ENCODE data around the gene HIPK4.
"Not testable (repeated sequence)": the region's sequence is repeated elsewhere in the genome, so short reads cannot be mapped to it uniquely, and the experiment has no call there.

Gene HIPK4

DNA sequence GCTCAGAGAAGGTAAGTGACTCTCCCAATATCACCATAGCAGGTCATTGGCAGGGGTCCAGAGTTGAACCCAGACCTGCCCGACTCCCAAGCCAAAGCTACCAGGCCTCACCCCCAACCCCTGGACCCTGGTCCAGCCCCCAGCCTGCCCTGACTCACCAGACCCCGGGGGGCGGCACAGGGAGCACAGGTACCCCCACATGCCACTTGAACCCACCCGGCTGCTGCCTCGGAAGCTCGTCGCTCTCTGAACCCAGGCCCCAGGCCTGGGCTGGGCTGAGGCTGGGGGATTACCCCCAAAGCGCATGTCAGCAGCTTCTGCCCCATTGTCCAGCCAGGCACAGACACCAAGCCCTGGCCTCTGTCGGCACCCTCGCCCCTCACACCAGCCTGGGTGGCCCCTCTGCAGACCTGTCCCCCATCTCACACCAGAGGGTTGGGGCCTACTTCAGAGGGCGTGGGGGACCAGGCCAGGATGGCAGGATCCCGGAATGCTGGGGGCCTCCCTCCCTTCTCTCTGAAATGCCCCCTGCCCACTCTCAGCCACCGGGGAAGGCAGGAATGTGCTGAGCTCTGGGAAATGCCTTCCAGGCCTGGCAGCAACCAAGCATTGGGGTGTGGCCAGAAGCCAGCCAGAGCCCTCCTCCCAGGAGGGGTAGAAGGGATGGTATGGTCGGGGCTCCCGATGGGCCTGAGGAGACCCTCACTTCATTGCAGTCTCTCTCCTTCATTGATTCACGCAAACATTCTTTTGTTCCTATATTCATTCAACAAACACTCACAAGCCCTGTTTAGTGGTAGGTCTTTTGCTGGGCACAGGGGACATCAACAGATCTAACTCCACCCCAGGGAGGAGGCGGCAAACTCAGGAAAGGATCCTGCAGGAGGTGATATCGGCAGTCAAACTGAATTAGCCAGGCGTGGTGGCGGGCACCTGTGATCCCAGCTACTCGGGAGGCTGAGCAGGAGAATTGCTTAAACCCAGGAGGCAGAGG lies 24.9 kb upstream of the HIPK4 start:
- H3K4me3 ChIP-seq (ENCODE audit: low read depth, low read length), result no peak overlapping the region
- TF ChIP-seq, protein P1, sequence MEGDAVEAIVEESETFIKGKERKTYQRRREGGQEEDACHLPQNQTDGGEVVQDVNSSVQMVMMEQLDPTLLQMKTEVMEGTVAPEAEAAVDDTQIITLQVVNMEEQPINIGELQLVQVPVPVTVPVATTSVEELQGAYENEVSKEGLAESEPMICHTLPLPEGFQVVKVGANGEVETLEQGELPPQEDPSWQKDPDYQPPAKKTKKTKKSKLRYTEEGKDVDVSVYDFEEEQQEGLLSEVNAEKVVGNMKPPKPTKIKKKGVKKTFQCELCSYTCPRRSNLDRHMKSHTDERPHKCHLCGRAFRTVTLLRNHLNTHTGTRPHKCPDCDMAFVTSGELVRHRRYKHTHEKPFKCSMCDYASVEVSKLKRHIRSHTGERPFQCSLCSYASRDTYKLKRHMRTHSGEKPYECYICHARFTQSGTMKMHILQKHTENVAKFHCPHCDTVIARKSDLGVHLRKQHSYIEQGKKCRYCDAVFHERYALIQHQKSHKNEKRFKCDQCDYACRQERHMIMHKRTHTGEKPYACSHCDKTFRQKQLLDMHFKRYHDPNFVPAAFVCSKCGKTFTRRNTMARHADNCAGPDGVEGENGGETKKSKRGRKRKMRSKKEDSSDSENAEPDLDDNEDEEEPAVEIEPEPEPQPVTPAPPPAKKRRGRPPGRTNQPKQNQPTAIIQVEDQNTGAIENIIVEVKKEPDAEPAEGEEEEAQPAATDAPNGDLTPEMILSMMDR (IDR thresholded peaks at IDR 0.05; ENCODE audit: borderline replicate concordance, insufficient read depth, low read depth, low read length), result no peak

DNA sequence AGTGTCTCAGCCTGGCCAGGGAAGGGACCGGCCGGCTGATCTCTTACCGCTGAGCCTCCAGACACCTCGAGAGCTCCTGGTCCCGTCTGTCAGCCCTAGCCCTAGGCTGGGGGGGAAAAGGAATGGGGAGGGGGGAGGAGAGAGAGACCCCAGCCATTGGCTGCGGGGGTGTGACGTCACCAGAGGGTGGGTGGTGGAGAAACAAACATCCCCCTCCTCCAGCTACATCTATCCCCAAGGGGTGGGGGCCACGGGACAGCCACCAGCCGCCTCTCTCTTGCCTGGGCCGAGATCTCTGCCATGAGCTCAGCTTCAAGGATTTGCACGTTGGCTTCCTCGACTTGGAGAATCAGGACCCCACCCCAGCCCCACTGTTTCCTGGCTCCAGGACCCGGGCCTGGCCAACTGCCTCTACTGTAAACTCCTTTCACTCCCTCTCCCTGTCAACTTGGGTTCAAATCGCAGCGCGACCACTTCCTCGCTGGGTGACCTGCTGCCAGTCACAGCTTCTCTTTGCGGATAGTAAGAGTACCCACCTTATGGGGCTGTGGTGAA lies 23.4 kb upstream of the HIPK4 start, which contains the start of gene PRX:
TSS of gene PRX (minus strand) at position 88 of the 555 bp plus-strand sequence. CDS start 5,446 bp downstream, outside the sequence.
- TF ChIP-seq, protein P1 (IDR thresholded peaks at IDR 0.05; ENCODE audit: borderline replicate concordance, insufficient read depth, low read depth, low read length), result no peak
- no peak within 1 kb of the TSS for H3K4me3 ChIP-seq (ENCODE audit: low read depth, low read length)

DNA sequence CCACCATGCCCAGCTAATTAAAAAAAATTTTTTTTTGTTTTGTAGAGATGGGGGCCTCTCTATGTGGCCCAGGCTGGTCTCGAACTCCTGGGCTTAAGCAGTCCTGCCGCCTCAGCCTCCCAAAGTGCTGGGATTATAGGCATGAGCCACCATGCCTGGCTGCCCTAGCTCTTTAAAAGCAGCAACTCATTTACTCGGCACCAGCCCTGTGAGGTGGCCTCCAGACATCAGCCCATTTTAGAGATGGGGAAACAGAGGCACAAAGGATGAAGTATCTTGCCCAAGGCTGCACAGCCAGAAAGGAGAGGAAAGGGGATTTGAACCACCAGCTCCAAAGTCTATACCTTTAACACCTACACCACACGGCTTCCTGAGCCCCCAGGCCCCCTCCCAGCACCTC lies 22.9 kb upstream of the HIPK4 start:
- no peak overlapping the region for H3K4me3 ChIP-seq (ENCODE audit: low read depth, low read length)
- TF ChIP-seq, protein P1 (IDR thresholded peaks at IDR 0.05; ENCODE audit: borderline replicate concordance, insufficient read depth, low read depth, low read length), result no peak

DNA sequence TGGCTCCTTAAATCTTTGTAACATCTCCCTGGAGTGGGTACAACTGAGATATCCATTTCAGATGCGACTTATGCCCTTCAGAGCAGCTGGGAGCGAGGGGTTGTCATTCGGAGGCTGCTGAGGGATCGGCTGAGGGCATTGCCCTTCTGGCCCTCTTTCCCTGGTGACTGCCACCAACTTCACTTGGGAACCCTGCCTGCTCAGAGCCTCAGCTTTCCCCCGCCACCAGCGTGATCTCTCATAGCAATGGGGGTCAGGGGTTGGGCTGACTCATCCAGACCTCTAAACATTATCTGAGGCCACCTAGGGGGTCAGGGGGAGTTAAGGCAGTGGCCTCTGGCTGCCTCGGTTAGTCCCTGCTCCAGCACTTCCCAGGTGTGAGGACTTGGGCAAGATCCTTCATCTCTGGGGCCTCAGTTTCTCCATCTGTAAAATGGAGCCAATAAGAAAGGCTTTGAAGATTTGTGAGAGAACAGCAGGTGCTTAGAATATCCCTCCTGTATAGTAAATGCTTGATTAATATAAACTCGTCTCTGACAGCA lies 22.0 kb upstream of the HIPK4 start:
- H3K4me3 ChIP-seq (ENCODE audit: low read depth, low read length), result no peak overlapping the region
- TF ChIP-seq, protein P1 (IDR thresholded peaks at IDR 0.05; ENCODE audit: borderline replicate concordance, insufficient read depth, low read depth, low read length), result no peak

DNA sequence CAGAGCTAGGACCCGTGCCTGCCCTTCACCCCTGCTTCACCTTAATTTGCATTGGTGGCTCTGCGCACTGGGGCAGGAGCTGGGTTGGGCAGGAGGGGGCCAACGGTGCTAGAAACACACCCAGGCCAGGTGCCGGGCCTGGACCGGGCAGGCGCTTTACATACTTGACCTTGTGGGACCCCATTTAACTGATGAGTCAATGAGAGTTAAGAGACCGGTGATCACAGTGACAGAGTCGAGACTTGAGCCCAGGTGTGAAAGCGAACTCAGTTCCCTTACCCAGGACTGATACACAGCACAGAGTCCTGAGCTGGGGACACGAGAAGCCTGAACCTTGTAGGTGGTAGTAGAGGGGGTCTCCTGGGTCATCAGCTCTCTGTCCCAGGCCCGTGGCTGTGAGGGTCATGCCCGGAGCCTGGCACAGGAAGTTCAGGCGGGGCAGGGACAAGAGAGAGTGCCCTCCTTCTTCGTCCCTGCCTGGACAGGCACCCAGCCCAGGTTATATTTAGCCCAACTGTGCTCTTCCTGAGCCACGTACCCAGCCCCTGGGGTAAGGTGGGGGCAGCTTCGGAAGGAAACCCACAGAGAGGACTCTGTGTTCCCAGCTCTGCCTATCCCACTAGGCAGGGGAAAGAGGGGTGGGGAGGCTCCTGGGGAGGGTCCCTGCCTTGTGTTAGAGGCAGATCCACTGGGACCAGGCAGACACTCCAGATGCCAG lies 21.3 kb upstream of the HIPK4 start:
- TF ChIP-seq, protein P1 (IDR thresholded peaks at IDR 0.05; ENCODE audit: borderline replicate concordance, insufficient read depth, low read depth, low read length), result no peak
- H3K4me3 ChIP-seq (ENCODE audit: low read depth, low read length), result no peak overlapping the region

DNA sequence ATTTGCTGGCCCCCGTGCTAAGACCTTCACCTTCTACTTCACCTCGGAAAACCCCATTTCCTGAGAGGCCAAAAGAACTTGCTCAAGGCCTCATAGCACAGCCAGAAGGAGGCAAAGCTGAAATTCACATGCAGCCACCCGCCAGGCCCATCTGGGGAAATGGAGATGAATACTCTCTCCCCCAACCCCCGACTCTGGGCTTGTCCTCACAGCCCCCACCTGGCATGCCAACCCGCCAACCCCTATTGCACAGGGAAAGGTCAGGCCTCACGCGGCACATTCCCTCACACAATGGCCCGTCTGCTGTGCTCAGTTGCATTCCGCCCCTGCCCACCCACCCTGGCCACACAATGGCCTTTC lies 20.0 kb upstream of the HIPK4 start:
- H3K4me3 ChIP-seq (ENCODE audit: low read depth, low read length), result no peak overlapping the region
- TF ChIP-seq, protein P1 (IDR thresholded peaks at IDR 0.05; ENCODE audit: borderline replicate concordance, insufficient read depth, low read depth, low read length), result no peak

DNA sequence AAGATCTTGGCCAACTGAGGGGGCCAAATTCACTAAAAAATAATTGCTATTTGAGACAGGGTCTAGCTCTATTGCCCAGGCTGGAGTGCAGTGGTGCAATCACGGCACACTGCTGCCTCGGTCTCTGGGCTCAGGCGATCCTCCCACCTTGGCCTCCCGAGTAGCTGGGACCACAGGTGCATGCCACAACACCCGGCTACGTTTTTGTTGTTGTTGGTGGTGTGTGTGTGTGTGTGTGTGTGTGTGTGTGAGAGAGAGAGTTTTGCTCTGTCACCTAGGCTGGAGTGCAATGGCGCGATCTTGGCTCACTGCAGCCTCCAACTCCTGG lies 18.6 kb upstream of the HIPK4 start:
- not testable (repeated sequence) for H3K4me3 ChIP-seq (ENCODE audit: low read depth, low read length)

Data from GM12875 (cell line).